ENCODE measurements around the gene EIF2B5. TPM values are rescaled to one million over a fixed set of nuclear protein-coding genes. Genes with fewer than 3 reads are reported as not detected.

EIF2B5 gene
- total and polyA plus RNA-seq, 9 of the 15 experiments (the other 6 are each of a cell fraction or from before 2014, with no cell fraction given) = 19.1 to 92.4 (median 74.0) TPM

DNA sequence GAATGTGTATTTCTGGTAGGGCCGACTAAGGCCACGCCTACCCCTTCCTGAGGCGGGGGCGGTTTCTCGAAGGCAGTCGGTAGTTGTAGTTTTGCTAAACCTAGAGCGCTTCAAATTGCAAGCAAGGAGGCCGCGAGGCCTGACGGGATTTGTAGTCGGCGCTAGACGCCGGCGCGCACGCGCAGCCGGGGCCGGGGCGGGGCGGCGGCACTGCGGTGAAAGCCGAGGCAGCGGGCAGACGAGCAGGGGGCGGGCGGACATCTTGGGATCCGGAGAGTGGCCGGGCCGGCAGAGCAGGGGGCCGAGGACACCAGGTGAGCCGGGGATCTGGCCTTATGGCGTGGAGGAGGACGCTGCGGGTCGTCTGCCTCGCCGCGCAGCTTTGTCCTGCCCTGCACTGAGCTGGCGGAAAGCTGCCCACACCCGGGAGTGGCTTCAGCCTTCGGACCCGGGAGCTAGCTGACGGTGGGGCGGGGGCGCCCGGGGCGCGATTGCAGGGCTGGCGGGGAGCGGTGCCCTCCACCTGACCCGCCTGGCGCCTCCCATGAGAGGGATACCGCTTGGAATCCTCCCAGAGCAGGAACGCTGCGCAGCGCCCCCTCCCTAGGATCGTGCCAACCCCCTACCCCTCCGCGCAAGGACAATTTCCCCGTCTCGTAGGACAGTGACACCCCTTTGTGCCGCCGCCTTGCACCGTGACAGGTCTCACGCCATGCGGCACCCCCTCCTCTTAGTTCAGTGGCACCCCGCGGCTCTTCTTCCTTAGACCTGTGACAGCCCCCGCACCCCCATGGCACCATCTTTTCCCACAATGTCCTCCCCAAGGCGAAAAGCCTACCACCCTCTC, 39.7 kb downstream of the EIF2B5 start, which contains the start of gene AP2M1 (continued):
- no peak for TF ChIP-seq IFI16 (CRISPR knock-in tag; IDR thresholded peaks at IDR 0.05)
- TF ChIP-seq HSF4 (CRISPR knock-in tag; IDR thresholded peaks at IDR 0.05; ENCODE audit: borderline replicate concordance) = no peak
- TF ChIP-seq POLR2B (IDR thresholded peaks at IDR 0.05; ENCODE audit: low read depth, partially characterized antibody) = peak; percentile 84
- no peak for TF ChIP-seq DACH1 (IDR thresholded peaks at IDR 0.05; ENCODE audit: partially characterized antibody)
- no peak for TF ChIP-seq ETV1 (tag; conservative IDR thresholded peaks at IDR 0.05; ENCODE audit: low read depth)
- TF ChIP-seq, protein P1, sequence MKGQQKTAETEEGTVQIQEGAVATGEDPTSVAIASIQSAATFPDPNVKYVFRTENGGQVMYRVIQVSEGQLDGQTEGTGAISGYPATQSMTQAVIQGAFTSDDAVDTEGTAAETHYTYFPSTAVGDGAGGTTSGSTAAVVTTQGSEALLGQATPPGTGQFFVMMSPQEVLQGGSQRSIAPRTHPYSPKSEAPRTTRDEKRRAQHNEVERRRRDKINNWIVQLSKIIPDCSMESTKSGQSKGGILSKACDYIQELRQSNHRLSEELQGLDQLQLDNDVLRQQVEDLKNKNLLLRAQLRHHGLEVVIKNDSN (CRISPR knock-in tag; IDR thresholded peaks at IDR 0.05) = 0 out of 2 replicates have a peak, but pooled peaks have one; percentile 5
- no peak for TF ChIP-seq MED1 (CRISPR knock-in tag; IDR thresholded peaks at IDR 0.05; ENCODE audit: borderline replicate concordance)
- TF ChIP-seq, protein P2, sequence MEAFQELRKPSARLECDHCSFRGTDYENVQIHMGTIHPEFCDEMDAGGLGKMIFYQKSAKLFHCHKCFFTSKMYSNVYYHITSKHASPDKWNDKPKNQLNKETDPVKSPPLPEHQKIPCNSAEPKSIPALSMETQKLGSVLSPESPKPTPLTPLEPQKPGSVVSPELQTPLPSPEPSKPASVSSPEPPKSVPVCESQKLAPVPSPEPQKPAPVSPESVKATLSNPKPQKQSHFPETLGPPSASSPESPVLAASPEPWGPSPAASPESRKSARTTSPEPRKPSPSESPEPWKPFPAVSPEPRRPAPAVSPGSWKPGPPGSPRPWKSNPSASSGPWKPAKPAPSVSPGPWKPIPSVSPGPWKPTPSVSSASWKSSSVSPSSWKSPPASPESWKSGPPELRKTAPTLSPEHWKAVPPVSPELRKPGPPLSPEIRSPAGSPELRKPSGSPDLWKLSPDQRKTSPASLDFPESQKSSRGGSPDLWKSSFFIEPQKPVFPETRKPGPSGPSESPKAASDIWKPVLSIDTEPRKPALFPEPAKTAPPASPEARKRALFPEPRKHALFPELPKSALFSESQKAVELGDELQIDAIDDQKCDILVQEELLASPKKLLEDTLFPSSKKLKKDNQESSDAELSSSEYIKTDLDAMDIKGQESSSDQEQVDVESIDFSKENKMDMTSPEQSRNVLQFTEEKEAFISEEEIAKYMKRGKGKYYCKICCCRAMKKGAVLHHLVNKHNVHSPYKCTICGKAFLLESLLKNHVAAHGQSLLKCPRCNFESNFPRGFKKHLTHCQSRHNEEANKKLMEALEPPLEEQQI (IDR thresholded peaks at IDR 0.05) = no peak
- TF ChIP-seq, protein P3, sequence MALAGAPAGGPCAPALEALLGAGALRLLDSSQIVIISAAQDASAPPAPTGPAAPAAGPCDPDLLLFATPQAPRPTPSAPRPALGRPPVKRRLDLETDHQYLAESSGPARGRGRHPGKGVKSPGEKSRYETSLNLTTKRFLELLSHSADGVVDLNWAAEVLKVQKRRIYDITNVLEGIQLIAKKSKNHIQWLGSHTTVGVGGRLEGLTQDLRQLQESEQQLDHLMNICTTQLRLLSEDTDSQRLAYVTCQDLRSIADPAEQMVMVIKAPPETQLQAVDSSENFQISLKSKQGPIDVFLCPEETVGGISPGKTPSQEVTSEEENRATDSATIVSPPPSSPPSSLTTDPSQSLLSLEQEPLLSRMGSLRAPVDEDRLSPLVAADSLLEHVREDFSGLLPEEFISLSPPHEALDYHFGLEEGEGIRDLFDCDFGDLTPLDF (CRISPR knock-in tag; IDR thresholded peaks at IDR 0.05) = 0 out of 2 replicates have a peak, but pooled peaks have one; percentile 36
- no peak for TF ChIP-seq E2F3 (CRISPR knock-in tag; IDR thresholded peaks at IDR 0.05)
- TF ChIP-seq NRF1 (conservative IDR thresholded peaks at IDR 0.05 in 1 of 2, IDR thresholded peaks at IDR 0.05 in 1 of 2) = peak; percentile 98
- TF ChIP-seq SIX5 (IDR thresholded peaks at IDR 0.05; ENCODE audit: borderline replicate concordance in 1 of 2, insufficient read depth in 1 of 2, low read depth in 1 of 2, low read length in 2 of 2) = peak; percentile 91 to 92
- no peak for TF ChIP-seq HLTF (IDR thresholded peaks at IDR 0.05)
- no peak for TF ChIP-seq ZNF561 (CRISPR knock-in tag; conservative IDR thresholded peaks at IDR 0.05)
- peak; percentile 89 for TF ChIP-seq TAF1 (IDR thresholded peaks at IDR 0.05; ENCODE audit: control insufficient read depth, extremely low read depth, insufficient read depth, low read length, severe bottlenecking)
- no peak for TF ChIP-seq CC2D1A (IDR thresholded peaks at IDR 0.05)
- peak; percentile 94 for TF ChIP-seq CHD1 (IDR thresholded peaks at IDR 0.05; ENCODE audit: low read length)
- TF ChIP-seq, protein P4, sequence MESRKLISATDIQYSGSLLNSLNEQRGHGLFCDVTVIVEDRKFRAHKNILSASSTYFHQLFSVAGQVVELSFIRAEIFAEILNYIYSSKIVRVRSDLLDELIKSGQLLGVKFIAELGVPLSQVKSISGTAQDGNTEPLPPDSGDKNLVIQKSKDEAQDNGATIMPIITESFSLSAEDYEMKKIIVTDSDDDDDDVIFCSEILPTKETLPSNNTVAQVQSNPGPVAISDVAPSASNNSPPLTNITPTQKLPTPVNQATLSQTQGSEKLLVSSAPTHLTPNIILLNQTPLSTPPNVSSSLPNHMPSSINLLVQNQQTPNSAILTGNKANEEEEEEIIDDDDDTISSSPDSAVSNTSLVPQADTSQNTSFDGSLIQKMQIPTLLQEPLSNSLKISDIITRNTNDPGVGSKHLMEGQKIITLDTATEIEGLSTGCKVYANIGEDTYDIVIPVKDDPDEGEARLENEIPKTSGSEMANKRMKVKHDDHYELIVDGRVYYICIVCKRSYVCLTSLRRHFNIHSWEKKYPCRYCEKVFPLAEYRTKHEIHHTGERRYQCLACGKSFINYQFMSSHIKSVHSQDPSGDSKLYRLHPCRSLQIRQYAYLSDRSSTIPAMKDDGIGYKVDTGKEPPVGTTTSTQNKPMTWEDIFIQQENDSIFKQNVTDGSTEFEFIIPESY (CRISPR knock-in tag; IDR thresholded peaks at IDR 0.05) = no peak
